AG09319 (cell line): ENCODE measurements around the gene RELN.

Experiments used
- DNase-seq: peaks from one replicate; pipeline ENCODE4 v3.0.0-alpha.2; 2010; ENCODE audit warnings: low read depth; ENCODE audit errors: extremely low read depth
- TF ChIP-seq, protein P1 (sequence below): IDR thresholded peaks from 2 replicates; pipeline ENCODE4 v1.5.1; 2011; ENCODE audit warnings: low read depth, mild to moderate bottlenecking, inconsistent platforms, low read length, moderate library complexity

RELN gene

GRCh38 chr7:104008107-104008506, 18.6 kb upstream of the RELN start:
- TF ChIP-seq, protein P1, sequence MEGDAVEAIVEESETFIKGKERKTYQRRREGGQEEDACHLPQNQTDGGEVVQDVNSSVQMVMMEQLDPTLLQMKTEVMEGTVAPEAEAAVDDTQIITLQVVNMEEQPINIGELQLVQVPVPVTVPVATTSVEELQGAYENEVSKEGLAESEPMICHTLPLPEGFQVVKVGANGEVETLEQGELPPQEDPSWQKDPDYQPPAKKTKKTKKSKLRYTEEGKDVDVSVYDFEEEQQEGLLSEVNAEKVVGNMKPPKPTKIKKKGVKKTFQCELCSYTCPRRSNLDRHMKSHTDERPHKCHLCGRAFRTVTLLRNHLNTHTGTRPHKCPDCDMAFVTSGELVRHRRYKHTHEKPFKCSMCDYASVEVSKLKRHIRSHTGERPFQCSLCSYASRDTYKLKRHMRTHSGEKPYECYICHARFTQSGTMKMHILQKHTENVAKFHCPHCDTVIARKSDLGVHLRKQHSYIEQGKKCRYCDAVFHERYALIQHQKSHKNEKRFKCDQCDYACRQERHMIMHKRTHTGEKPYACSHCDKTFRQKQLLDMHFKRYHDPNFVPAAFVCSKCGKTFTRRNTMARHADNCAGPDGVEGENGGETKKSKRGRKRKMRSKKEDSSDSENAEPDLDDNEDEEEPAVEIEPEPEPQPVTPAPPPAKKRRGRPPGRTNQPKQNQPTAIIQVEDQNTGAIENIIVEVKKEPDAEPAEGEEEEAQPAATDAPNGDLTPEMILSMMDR, result no peak
- no peak for DNase-seq

- DNase-seq, result no peak
- TF ChIP-seq, protein P1, result no peak
Observed at GRCh38 chr7:104007614-104008013, 18.2 kb upstream of the RELN start.

- DNase-seq, result no peak
- TF ChIP-seq, protein P1, result no peak
Observed at GRCh38 chr7:104005197-104005596, 15.7 kb upstream of the RELN start.

DNA sequence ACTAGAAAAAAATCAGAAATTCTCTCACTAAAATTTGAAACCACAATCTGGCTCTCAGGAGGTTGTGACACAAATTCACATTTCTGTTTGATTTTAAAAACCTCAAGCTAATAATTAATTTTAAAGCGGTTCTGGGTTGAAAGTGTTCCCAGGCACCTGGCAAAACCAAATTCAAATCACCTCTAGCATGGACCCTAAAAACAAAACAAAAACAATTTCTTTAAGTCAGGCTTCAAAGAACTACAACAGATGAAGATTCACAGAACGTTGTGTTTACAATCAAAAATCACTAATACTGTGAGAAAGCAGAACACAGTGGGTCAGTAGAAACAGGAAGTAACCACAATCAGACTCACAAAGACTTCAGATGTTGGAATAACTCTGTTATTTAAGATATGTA, 7.2 kb upstream of the RELN start:
- TF ChIP-seq, protein P1, result no peak
- DNase-seq, result no peak

GRCh38 chr7:103996017-103996551, 6.6 kb upstream of the RELN start:
- DNase-seq, result no peak
- TF ChIP-seq, protein P1, result no peak

GRCh38 chr7:103995554-103995953, 6.1 kb upstream of the RELN start:
- DNase-seq, result no peak

GRCh38 chr7:103993551-103993950, 4.1 kb upstream of the RELN start:
- DNase-seq, result no peak

More at GRCh38 chr7:103995554-103995953, 6.1 kb upstream of the RELN start:
- TF ChIP-seq, protein P1, result no peak

More at GRCh38 chr7:103993551-103993950, 4.1 kb upstream of the RELN start:
- TF ChIP-seq, protein P1, result no peak
